ENCODE data around the gene VPS4A. TPM values are rescaled to one million over a fixed set of nuclear protein-coding genes. Genes with fewer than 3 reads are reported as not detected.

The VPS4A gene
- total and polyA plus RNA-seq, 2 of the 8 experiments (the other 6 are each of a cell fraction or from before 2014, with no cell fraction given): 14.1 to 24.1 TPM

DNA sequence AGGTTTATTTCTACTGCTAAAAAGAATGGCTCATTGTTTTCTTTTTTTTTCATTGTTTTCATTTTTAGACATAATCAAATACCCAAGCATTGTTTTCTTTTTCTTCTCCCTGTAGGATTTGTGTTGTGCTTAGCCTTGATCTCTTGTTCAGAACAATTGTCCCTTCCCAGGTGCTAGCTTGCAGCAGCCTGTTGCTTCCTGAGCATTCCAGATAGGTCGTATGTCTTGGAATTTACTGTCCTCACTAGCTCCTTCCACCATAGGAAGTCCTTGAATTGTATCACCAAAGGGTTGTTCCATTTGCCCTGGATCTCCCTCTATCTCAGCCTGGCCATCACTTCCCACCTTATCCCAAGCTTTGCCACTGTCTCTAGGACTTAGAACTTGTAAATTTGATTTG lies 10.0 kb upstream of the VPS4A start:
- Histone ChIP-seq H3K79me1 (ENCODE audit: low read depth, low read length) (no peaks in the 10 kb centered on the region), H3K18ac (ENCODE audit: extremely low read depth, low read length) (no peak overlapping the region), H3K56ac (replicated peaks; ENCODE audit: insufficient read length, low read depth, low read length) (no peak overlapping the region), H4K91ac (replicated peaks; ENCODE audit: insufficient read length, low read length) (no peak overlapping the region), H4K8ac (ENCODE audit: extremely low read depth, insufficient read depth, low read length) (no peak overlapping the region), H3K4me3 (ENCODE audit: extremely low read depth in 1 of 4, insufficient read depth in 2 of 4, low read depth in 3 of 4, low read length in 4 of 4) (no peak overlapping the region), H3K4ac (replicated peaks; ENCODE audit: insufficient read length, low read depth, low read length) (no peak overlapping the region), H3K79me2 (ENCODE audit: control insufficient read depth in 1 of 2, insufficient read depth in 2 of 2, low read length in 2 of 2) (no peaks in the 10 kb centered on the region), H3K4me2 (ENCODE audit: insufficient read depth in 1 of 2, low read depth in 2 of 2, low read length in 2 of 2) (no peak overlapping the region), H2BK12ac (ENCODE audit: low read depth, low read length) (no peak overlapping the region), H3K36me3 (ENCODE audit: control insufficient read depth in 2 of 4, insufficient read depth in 4 of 4, low read length in 3 of 4) (peaks cover 0 to 15% (median 6%) of the 10 kb centered on the region in 4 experiments; a peak in 4 of 8 replicates), H3K27me3 (replicated peaks in 1 of 4; ENCODE audit: control insufficient read depth in 3 of 4, extremely low read depth in 1 of 4, insufficient read depth in 3 of 4, low read length in 3 of 4) (no peaks in the 10 kb centered on the region), H3K23ac (ENCODE audit: insufficient read length) (no peak overlapping the region), H4K20me1 (replicated peaks in 1 of 2; ENCODE audit: control insufficient read depth in 1 of 2, insufficient read depth in 2 of 2, low read length in 2 of 2) (no peaks in the 10 kb centered on the region), H4K5ac (ENCODE audit: insufficient read length, low read depth, low read length) (no peak overlapping the region), H2BK20ac (ENCODE audit: low read length) (no peak overlapping the region), H2BK15ac (ENCODE audit: low read length) (no peak overlapping the region), H2BK5ac (ENCODE audit: low read depth, low read length) (no peak overlapping the region), H2BK120ac (replicated peaks; ENCODE audit: low read depth, low read length) (no peak overlapping the region), H3K4me1 (replicated peaks in 1 of 4; ENCODE audit: control insufficient read depth in 3 of 4, insufficient read depth in 4 of 4, low read length in 3 of 4) (no peaks in the 10 kb centered on the region), H3K9me3 (ENCODE audit: insufficient read depth in 2 of 2, low read depth in 1 of 2, low read length in 1 of 2) (no peaks in the 10 kb centered on the region), H3K14ac (ENCODE audit: insufficient read length) (no peak overlapping the region), H2AK5ac (ENCODE audit: low read depth, low read length) (no peak overlapping the region), H3K23me2 (ENCODE audit: low read depth, low read length) (no peaks in the 10 kb centered on the region), H3K9ac (replicated peaks in 1 of 4; ENCODE audit: extremely low read depth in 1 of 4, low read depth in 3 of 4, low read length in 3 of 4) (no peak overlapping the region), H3K27ac (ENCODE audit: low read depth, low read length) (no peak overlapping the region), H2AFZ (ENCODE audit: low read length) (no peak overlapping the region)
- ChIA-PET POLR2A (ENCODE audit: partially characterized antibody) (interaction anchor here (0.8 to 1.7 kb wide), 2 partner anchors 9 to 170 kb away, joined by 3 read pairs; no protein-coding TSS in a partner anchor), CTCF (ENCODE audit: partially characterized antibody) (interaction anchor here (1.2 to 1.8 kb wide), 3 partner anchors 11 to 143 kb away, joined by 3 to 4 read pairs (median 3); no protein-coding TSS in a partner anchor)
- FAIRE-seq: no peak
- DNase-seq (ENCODE audit: low read depth in 1 of 2, low spot score in 2 of 2): no peak
- 85% methylated on average over 1 of the region's 1 CpG; no CpG with 5 or more reads in 1 of the 2 experiments for WGBS, 2 experiments (ENCODE audit: extremely low coverage in 1 of 2, insufficient coverage in 1 of 2, insufficient read length in 1 of 2, insufficient replicate concordance in 2 of 2, low coverage in 1 of 2, low lambda C conversion rate in 2 of 2, missing lambda C conversion rate in 1 of 2)
- TF ChIP-seq GABPA (IDR thresholded peaks at IDR 0.05; ENCODE audit: borderline replicate concordance, insufficient read depth, low read length): no peak
- no peak for TF ChIP-seq POLR2AphosphoS5 (IDR thresholded peaks at IDR 0.05; ENCODE audit: low read depth, low read length)
- no peak for TF ChIP-seq CHD1 (IDR thresholded peaks at IDR 0.05; ENCODE audit: low read depth, low read length)
- TF ChIP-seq TCF12 (IDR thresholded peaks at IDR 0.05; ENCODE audit: low read depth, low read length): no peak
- no peak for TF ChIP-seq NANOG (IDR thresholded peaks at IDR 0.05; ENCODE audit: insufficient read depth, low read depth, low read length, poor library complexity, severe bottlenecking)
- TF ChIP-seq TEAD4 (IDR thresholded peaks at IDR 0.05; ENCODE audit: low read depth, low read length): no peak
- no peak for TF ChIP-seq EZH2 (IDR thresholded peaks at IDR 0.05; ENCODE audit: low read depth, low read length, severe bottlenecking)
- TF ChIP-seq BACH1 (IDR thresholded peaks at IDR 0.05; ENCODE audit: low read length): no peak
- TF ChIP-seq, protein P1, sequence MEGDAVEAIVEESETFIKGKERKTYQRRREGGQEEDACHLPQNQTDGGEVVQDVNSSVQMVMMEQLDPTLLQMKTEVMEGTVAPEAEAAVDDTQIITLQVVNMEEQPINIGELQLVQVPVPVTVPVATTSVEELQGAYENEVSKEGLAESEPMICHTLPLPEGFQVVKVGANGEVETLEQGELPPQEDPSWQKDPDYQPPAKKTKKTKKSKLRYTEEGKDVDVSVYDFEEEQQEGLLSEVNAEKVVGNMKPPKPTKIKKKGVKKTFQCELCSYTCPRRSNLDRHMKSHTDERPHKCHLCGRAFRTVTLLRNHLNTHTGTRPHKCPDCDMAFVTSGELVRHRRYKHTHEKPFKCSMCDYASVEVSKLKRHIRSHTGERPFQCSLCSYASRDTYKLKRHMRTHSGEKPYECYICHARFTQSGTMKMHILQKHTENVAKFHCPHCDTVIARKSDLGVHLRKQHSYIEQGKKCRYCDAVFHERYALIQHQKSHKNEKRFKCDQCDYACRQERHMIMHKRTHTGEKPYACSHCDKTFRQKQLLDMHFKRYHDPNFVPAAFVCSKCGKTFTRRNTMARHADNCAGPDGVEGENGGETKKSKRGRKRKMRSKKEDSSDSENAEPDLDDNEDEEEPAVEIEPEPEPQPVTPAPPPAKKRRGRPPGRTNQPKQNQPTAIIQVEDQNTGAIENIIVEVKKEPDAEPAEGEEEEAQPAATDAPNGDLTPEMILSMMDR (IDR thresholded peaks at IDR 0.05; ENCODE audit: control extremely low read depth in 1 of 3, insufficient read depth in 1 of 3, low read depth in 1 of 3, low read length in 3 of 3): no peak
- no peak for TF ChIP-seq TAF1 (IDR thresholded peaks at IDR 0.05; ENCODE audit: low read depth, low read length)
- TF ChIP-seq MAFK (IDR thresholded peaks at IDR 0.05; ENCODE audit: low read depth, low read length): no peak

Measured in H1 (cell line).